ENCODE measurements around the gene MUC3A. TPM values are rescaled to one million over a fixed set of nuclear protein-coding genes. Genes with fewer than 3 reads are reported as not detected.
"Not testable (repeated sequence)": the region's sequence is repeated elsewhere in the genome, so short reads cannot be mapped to it uniquely, and the experiment has no call there.

The MUC3A gene
- total and polyA plus RNA-seq, 2 of the 13 experiments (the other 11 are each of a cell fraction or from before 2014, with no cell fraction given): 0.01 TPM; not detected in 1

GRCh38 chr7:100902638-100903037 is 46.7 kb upstream of the MUC3A start (continued):
- TF ChIP-seq GFI1 (CRISPR knock-in tag; IDR thresholded peaks at IDR 0.05; ENCODE audit: borderline replicate concordance) (no peak), HOXD1 (CRISPR knock-in tag; IDR thresholded peaks at IDR 0.05) (no peak), ZNF891 (CRISPR knock-in tag; IDR thresholded peaks at IDR 0.05) (no peak), SOX13 (IDR thresholded peaks at IDR 0.05) (no peak), SOX13 (CRISPR knock-in tag; conservative IDR thresholded peaks at IDR 0.05 in 1 of 2, IDR thresholded peaks at IDR 0.05 in 1 of 2) (no peak), ZNF549 (CRISPR knock-in tag; IDR thresholded peaks at IDR 0.05) (no peak)
- TF ChIP-seq, protein P1, sequence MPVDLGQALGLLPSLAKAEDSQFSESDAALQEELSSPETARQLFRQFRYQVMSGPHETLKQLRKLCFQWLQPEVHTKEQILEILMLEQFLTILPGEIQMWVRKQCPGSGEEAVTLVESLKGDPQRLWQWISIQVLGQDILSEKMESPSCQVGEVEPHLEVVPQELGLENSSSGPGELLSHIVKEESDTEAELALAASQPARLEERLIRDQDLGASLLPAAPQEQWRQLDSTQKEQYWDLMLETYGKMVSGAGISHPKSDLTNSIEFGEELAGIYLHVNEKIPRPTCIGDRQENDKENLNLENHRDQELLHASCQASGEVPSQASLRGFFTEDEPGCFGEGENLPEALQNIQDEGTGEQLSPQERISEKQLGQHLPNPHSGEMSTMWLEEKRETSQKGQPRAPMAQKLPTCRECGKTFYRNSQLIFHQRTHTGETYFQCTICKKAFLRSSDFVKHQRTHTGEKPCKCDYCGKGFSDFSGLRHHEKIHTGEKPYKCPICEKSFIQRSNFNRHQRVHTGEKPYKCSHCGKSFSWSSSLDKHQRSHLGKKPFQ (CRISPR knock-in tag; IDR thresholded peaks at IDR 0.05; ENCODE audit: insufficient replicate concordance): no peak

- in situ Hi-C loops (cut with HindIII; ENCODE audit: extremely low pct_ligation_motif_present, low pct_unique_long_range_greater_than_20kb): no loop called here
- 67% methylated on average over 5 of the region's 5 CpGs for WGBS (ENCODE audit: low lambda C conversion rate)
- Histone ChIP-seq H3K79me2 (ENCODE audit: insufficient read depth, low read length) (no peaks in the 10 kb centered on the region), H2AFZ (ENCODE audit: low read length) (no peak overlapping the region), H3K9ac (ENCODE audit: insufficient read depth, low read depth, low read length) (no peak overlapping the region), H3K4me1 (ENCODE audit: insufficient read depth, low read length) (peaks cover 10% of the 10 kb centered on the region), H3K4me3 (replicated peaks in 1 of 3; ENCODE audit: insufficient read depth in 1 of 3, low read depth in 2 of 3, low read length in 3 of 3) (no peak overlapping the region), H3K4me2 (ENCODE audit: low read depth, low read length) (no peak overlapping the region), H3K36me3 (replicated peaks in 1 of 2; ENCODE audit: control insufficient read depth in 1 of 2, insufficient read depth in 2 of 2, low read length in 2 of 2) (no peaks in the 10 kb centered on the region), H4K20me1 (ENCODE audit: insufficient read depth, low read length) (no peaks in the 10 kb centered on the region), H3K27me3 (ENCODE audit: control insufficient read depth in 1 of 2, insufficient read depth in 2 of 2, low read length in 2 of 2) (no peaks in the 10 kb centered on the region), H3K27ac (ENCODE audit: extremely low read length, insufficient read depth, low read length) (no peak overlapping the region), H3K9me3 (ENCODE audit: low read length) (no peaks in the 10 kb centered on the region)
- TF ChIP-seq POGK (CRISPR knock-in tag; conservative IDR thresholded peaks at IDR 0.05) (no peak), MBNL3 (CRISPR knock-in tag; conservative IDR thresholded peaks at IDR 0.05) (no peak)
- DNase-seq (ENCODE audit: low spot score) (no peak), ATAC-seq (no peak), FAIRE-seq (no peak)
- no TSS peak for BruUV-seq (replicated peaks)
- ChIA-PET POLR2A (no interaction called here), CTCF (ENCODE audit: low intra/inter-chr PET ratio, low total read pairs) (no interaction called here)
- intact Hi-C loops (cut with micrococcal nuclease; ENCODE audit: unreplicated experiment): no loop called here
These were observed 40.8 kb upstream of the MUC3A start for GRCh38 chr7:100908512-100908911.

- H3K9me3 ChIP-seq (ENCODE audit: low read length); H3K9ac ChIP-seq (ENCODE audit: insufficient read depth, low read depth, low read length); BruUV-seq (replicated peaks); DNase-seq (ENCODE audit: low spot score); in situ Hi-C loops (cut with HindIII; ENCODE audit: extremely low pct_ligation_motif_present, low pct_unique_long_range_greater_than_20kb); POLR2A ChIA-PET; H3K4me2 ChIP-seq (ENCODE audit: low read depth, low read length); ATAC-seq; CTCF ChIA-PET (ENCODE audit: low intra/inter-chr PET ratio, low total read pairs); H3K4me3 ChIP-seq (replicated peaks in 1 of 3; ENCODE audit: insufficient read depth in 1 of 3, low read depth in 2 of 3, low read length in 3 of 3); H2AFZ ChIP-seq (ENCODE audit: low read length); H3K27me3 ChIP-seq (ENCODE audit: control insufficient read depth in 1 of 2, insufficient read depth in 2 of 2, low read length in 2 of 2); H3K36me3 ChIP-seq (replicated peaks in 1 of 2; ENCODE audit: control insufficient read depth in 1 of 2, insufficient read depth in 2 of 2, low read length in 2 of 2); H3K27ac ChIP-seq (ENCODE audit: extremely low read length, insufficient read depth, low read length); H4K20me1 ChIP-seq (ENCODE audit: insufficient read depth, low read length); intact Hi-C loops (cut with micrococcal nuclease; ENCODE audit: unreplicated experiment); FAIRE-seq; H3K79me2 ChIP-seq (ENCODE audit: insufficient read depth, low read length): not testable (repeated sequence)
- peaks cover 19% of the 10 kb centered on the region for H3K4me1 ChIP-seq (ENCODE audit: insufficient read depth, low read length)
- WGBS (ENCODE audit: low lambda C conversion rate): 71% methylated on average over 7 of the region's 7 CpGs
These were observed 38.9 kb upstream of the MUC3A start for GRCh38 chr7:100910443-100910842.

Measured in HepG2 (cell line).